Measurements from ENCODE around the gene SF3B3. TPM values are rescaled to one million over a fixed set of nuclear protein-coding genes. Genes with fewer than 3 reads are reported as not detected.

SF3B3 gene
- total RNA-seq, 2 experiments from 2014 or later: 195 to 441 TPM

GRCh38 chr16:70475054-70475871, 48.4 kb upstream of the SF3B3 start:
- no peak overlapping the region for H3K27ac ChIP-seq (ENCODE audit: low read depth, low read length, poor library complexity, severe bottlenecking)
- intact Hi-C loops (cut with micrococcal nuclease; ENCODE audit: unreplicated experiment): no loop called here

GRCh38 chr16:70476272-70477020, 47.2 kb upstream of the SF3B3 start:
- Histone ChIP-seq H4K20me1 (ENCODE audit: insufficient read depth, low read length) (no peaks in the 10 kb centered on the region), H3K4me1 (ENCODE audit: insufficient read depth, low read length, poor library complexity, severe bottlenecking) (no peaks in the 10 kb centered on the region), H2AFZ (ENCODE audit: low read length) (no peak overlapping the region), H3K4me2 (ENCODE audit: low read length) (no peak overlapping the region), H3K36me3 (ENCODE audit: insufficient read depth, low read length) (peaks cover 31% of the 10 kb centered on the region), H3K4me3 (ENCODE audit: low read depth, low read length, poor library complexity, severe bottlenecking) (no peak overlapping the region), H3K9me2 (ENCODE audit: insufficient read depth, low read length) (no peaks in the 10 kb centered on the region), H3K9me3 (ENCODE audit: low read length) (no peaks in the 10 kb centered on the region), H3K27ac (ENCODE audit: low read depth, low read length, poor library complexity, severe bottlenecking) (no peak overlapping the region), H3K79me2 (ENCODE audit: insufficient read depth, low read depth, low read length) (no peaks in the 10 kb centered on the region)
- intact Hi-C loops (cut with micrococcal nuclease; ENCODE audit: unreplicated experiment): no loop called here
- CTCF ChIA-PET (ENCODE audit: unreplicated experiment): no interaction called here
- BruUV-seq (replicated peaks): no TSS peak
- no peak for TF ChIP-seq EZH2phosphoT487 (IDR thresholded peaks at IDR 0.05; ENCODE audit: borderline replicate concordance, low read depth, low read length)
- no peak for TF ChIP-seq CTCF (conservative IDR thresholded peaks at IDR 0.05; ENCODE audit: low read length)
- no peak for DNase-seq (ENCODE audit: low spot score)
- POLR2A ChIA-PET: no interaction called here

More at GRCh38 chr16:70475054-70475871, 48.4 kb upstream of the SF3B3 start:
- no TSS peak for BruUV-seq (replicated peaks)
- Histone ChIP-seq H3K9me3 (ENCODE audit: low read length) (no peaks in the 10 kb centered on the region), H3K79me2 (ENCODE audit: insufficient read depth, low read depth, low read length) (no peaks in the 10 kb centered on the region), H3K4me2 (ENCODE audit: low read length) (no peak overlapping the region), H3K4me1 (ENCODE audit: insufficient read depth, low read length, poor library complexity, severe bottlenecking) (no peaks in the 10 kb centered on the region), H2AFZ (ENCODE audit: low read length) (no peak overlapping the region), H3K9me2 (ENCODE audit: insufficient read depth, low read length) (no peaks in the 10 kb centered on the region), H4K20me1 (ENCODE audit: insufficient read depth, low read length) (no peaks in the 10 kb centered on the region), H3K36me3 (ENCODE audit: insufficient read depth, low read length) (peaks cover 20% of the 10 kb centered on the region), H3K4me3 (ENCODE audit: low read depth, low read length, poor library complexity, severe bottlenecking) (no peak overlapping the region)
- CTCF ChIA-PET (ENCODE audit: unreplicated experiment): no interaction called here
- POLR2A ChIA-PET: no interaction called here
- no peak for DNase-seq (ENCODE audit: low spot score)
- TF ChIP-seq EZH2phosphoT487 (IDR thresholded peaks at IDR 0.05; ENCODE audit: borderline replicate concordance, low read depth, low read length): no peak
- TF ChIP-seq CTCF (conservative IDR thresholded peaks at IDR 0.05; ENCODE audit: low read length): no peak

Data from OCI-LY7 (cell line).